ENCODE measurements around the gene SAXO1.

SAXO1 gene

DNA sequence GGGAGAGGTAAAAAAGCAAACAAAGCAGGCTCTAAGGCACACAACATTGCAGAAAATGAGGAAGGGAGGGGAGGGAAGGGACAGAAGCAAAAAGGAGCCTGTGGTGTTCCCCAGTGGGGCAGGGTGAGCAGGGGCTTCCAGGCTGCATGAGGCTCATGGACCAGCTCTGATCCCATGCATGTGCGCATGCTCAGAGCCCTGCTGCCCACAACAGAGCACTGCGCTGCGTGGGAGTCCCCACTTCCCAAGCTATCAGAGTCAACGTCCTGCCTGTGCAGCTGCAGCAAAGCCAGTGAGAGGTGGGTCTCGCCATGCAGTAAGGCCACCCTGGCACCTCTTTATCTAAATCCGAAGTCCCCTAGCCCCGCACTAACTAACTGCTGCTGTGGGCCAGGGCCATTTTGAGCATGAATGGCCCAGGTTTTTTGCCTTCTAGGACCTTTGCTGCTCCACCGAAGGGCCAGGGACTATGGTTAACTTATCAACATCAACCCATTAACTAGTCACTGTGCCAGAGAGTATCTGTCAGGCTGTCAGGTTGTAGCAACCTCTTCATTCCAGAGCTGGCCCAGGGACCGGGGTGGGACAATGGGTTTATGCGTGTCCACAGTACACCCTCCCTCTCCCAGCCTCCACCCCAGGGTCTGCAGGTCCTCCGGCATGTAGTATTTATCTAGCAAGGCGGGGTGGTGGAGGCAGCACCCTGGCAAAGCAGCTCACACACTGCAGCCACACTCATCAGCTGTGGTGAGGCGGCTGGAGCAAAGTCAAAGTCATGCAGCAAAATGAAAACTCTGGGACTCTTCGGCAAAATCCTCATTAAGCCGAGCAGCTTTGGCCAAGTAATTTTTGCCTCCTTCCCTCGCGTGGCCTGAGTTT is 123.6 kb downstream of the SAXO1 start:
- DNase-seq = no peak

DNA sequence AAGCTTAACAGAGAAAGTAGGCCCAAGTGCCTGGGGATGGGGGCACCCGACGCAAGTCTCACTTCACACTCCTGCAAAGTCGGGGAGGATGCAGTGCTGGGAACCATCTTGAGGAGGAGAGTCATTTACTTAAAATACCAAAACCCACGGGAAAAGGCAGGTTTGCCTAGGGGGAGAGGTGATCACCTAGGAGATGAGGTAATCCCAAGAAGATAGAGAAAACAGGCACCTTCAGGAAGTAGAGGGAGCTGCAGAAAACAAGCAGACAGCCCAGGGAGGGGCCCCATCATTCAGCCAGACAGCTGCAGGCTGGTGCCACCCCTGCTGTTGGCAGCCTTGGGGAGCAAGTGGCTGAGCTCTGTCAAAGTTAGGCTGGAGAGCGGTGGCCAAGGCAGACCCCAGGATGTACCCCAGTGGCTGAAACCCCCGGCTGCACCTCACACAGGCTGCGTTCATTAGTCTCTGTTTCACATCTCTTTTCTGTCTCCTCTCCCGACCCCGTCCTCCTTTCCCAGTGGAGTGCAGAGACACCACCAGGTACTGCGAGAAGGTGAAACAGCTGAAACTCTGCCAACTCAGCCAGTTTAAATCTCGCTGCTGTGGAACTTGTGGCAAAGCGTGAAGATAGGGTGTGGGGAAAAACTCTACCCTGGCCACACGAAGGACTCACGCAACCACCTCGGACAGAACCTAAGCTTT is 124.9 kb downstream of the SAXO1 start:
- DNase-seq = no peak

DNA sequence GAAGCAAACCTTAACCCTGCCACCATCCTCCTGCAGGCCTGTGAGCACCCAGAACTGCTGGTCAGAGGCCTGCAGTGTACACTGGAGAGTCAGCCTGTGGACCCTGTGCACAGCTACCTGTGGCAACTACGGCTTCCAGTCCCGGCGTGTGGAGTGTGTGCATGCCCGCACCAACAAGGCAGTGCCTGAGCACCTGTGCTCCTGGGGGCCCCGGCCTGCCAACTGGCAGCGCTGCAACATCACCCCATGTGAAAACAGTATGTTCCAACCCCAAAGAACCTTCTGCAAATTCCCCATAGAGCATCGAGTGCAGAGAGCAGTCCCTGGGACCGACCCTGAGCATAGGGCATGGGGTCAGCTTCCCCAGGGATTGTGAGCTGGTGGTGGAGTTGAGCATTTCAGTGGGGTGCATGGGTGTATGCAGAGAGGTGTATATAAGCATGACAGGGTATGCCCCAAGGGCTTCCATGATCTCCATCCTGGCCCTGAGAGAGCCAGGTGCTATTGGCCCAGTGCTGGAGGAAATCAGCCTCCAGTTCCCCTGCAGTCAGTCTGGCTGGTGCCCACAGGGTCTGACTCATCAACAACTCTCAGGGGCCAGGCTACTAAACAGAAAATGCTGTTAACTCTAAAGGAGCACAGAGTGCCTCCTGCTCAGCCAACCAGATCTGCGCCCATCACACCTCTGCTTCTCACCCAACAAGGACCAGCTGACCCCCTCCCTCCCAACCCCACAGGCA is 126.2 kb downstream of the SAXO1 start:
- peak; percentile 16 for DNase-seq

DNA sequence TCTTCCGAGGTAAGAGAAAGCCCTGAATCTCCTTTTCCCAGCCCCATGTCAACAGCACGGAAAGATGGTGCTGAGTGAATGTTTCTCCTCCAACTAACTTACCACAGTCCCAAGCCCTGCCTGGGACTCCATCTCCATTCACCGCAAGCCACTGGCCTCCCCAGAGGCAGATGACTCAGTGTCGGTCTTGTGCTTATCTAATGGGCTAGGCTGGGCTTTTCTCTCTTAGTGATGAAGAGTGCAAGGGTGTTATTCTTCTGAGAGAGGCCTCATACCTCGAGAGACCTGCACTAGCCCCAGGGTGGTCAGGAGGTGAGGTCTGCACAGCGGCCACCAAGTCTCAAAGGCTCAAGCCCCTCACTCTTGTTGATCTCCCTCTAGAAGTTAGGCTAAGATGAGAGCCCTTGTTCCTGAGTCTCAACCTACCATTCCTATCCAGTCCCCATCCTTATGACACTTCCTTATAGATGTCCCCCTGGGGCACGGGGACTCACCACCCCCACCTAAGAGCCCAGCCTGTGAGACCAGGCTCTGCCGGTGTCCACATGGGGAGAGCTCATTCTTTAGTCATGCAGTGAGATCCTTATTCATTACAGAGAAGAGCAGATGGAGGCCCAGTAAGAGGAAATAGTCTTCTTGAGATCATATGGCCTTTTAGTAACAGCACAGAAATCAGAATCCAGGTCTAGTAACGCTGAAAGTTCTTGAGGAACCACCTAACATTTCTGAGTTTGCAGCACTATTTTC is 127.0 kb downstream of the SAXO1 start:
- no peak for DNase-seq

DNA sequence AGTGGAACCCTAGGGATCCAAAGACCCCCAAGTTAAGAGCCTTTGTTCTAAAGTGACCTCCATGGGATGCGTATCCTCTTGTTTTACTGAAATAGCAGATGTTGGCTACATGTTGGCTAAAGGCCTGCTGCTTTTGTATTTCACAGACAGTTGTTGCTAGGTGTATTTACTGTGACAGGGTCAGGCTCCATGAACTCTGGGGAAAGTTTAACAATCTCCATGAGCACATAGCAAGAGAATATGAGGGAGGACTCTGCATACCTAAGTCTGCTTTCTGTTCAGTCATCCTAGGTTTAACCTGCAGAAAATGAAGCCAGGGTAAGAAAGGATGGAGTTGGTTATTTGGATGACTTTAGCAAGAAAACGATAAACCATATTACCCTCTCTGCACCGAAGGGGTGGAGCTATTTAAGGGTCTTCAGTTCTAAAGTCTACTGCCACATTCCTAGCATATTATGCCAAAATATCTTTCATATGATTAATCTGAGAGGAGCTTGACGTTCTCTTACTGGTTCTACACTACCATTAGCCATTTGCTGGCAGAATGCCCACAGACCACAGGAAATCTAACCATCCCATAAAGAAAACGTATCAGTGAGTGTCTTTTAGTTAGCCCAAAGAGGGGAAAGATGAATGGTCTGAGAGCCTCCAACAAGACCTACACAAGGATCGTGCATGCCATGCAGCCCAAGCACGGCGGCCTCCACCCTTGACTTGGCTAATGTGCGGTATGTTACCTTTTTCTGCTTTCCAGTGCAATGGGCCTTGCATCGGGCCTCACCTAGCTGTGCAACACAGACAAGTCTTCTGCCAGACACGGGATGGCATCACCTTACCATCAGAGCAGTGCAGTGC is 127.8 kb downstream of the SAXO1 start:
- DNase-seq = no peak

DNA sequence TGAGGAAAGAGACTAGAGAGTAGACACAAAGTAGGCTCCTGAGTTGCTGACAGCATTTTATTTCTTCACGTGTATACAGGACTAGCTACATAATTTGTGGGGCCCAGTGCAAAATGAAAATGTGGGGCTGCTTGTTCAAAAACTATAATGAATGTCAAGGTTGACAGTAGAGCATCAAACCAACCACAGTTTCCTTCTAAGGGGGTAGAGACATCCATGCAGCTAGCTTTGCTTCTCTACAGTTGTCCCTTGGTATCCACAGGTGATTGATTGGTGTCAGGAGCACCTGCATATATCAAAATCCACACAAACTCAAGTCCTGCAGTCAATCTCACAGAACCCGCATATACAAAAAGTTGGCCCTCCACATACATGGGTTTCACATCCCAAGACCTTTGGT is 129.6 kb downstream of the SAXO1 start:
- no peak for DNase-seq

DNA sequence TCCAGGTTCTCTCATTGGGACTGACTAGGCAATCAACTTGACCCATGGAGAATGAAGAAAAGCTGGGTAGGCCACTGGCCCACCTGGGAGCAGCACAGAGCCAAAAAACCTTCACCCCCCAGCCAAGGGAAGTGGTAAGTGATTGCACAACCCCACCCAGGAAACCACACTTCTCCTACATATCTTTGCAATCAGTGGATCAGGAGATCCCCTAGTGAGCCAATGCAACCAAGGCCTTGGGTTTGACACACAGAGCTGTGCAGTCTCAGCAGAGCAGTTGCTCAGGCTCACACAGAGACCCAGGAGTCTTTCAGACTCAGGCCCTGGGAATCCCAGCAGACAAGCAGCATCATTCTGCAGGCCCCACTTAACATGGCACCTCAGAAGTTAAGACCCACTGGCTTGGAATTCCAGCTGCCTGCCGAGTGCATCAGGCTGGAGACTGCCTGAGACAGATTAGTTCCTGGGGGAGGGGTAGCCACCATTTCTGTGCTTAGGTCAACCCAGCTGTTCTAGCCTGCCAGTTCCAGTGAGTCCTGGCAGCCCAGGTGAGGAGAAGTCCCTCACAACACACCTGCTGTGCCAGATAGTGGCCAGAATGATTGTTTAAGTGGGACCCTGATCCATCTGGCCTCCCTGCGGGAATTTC is 136.4 kb downstream of the SAXO1 start:
- no peak for DNase-seq

DNA sequence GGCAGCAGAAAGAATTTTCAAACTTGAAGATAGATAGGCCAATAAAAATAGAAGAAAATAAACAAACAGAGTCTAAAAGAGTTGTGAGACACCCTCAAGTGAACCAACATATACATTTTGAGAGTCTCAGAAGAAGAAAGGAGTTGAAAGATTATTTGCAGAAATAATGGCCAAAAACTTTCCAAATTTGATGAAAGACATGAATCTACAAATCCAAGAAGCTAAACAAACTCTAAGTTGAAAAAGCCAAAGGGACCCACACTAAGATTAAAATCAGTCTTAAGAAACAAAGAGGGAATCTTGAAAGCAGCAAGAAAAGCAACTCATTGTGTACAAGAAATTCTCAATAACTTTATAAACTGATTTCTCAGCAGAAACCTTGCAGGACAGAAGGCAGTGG is 137.0 kb downstream of the SAXO1 start:
- DNase-seq = no peak

DNA sequence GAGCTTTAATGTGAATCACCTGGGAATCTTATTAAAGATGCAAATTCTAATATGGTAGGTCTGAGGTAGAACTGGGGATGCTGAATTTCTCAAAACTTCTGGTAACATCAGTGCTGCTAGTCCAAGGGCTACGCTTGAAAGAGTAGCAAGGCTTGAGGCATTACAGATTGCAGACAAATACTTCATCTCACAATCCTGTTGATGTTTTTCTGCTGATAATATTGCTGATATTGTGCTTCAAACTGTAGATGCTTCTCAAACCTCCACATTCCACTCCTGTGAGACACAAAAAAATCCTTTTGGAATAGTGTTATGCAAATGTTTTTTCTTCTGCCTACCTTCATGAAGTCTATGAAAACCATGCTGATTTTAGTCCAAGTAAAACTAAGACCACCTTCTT is 139.5 kb downstream of the SAXO1 start:
- no peak for DNase-seq

DNA sequence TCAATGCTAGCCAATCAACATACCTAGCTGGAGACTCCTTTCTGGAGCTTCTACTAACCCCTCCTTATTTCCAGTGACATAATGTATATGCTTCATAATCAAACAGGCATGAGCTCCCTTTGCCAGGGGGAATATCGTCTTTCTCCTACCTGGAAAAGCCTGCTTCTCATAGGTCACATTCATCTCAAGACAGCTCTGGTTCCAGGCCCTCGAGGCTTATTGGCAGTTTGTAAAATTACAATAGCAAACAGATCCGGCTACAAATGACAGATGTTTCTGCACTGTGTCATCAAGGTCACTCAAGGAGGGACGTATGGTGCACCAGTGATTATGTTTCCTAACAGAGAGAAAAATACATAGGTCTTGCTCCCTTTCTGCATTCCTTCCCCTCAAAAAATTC is 140.0 kb downstream of the SAXO1 start:
- no peak for DNase-seq

DNA sequence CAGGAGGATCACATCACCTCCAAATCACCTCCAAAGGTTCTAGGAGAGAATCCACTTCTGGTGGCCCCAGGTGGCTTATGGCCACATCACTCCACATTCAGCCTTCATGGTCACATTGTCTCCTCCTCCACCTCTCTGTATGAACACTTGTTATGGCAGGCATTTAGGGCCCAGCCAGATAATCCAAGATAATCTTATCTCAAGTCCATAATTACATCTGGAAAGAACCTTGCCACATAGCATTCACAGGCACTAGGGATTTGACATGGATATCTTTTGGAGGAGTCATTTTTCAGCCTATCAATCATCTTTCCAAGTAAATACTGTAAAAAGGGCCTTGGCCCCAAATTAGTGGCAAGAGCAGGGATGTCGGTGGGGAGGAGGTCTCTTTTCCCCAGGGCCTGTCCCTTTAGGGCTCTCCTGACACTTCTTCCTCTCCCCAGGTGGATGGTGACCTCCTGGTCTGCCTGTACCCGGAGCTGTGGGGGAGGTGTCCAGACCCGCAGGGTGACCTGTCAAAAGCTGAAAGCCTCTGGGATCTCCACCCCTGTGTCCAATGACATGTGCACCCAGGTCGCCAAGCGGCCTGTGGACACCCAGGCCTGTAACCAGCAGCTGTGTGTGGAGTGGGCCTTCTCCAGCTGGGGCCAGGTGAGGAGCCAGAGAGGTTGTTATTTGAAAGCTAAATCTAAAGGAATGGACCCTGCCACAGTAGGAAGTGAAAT is 140.9 kb downstream of the SAXO1 start:
- no peak for DNase-seq

DNA sequence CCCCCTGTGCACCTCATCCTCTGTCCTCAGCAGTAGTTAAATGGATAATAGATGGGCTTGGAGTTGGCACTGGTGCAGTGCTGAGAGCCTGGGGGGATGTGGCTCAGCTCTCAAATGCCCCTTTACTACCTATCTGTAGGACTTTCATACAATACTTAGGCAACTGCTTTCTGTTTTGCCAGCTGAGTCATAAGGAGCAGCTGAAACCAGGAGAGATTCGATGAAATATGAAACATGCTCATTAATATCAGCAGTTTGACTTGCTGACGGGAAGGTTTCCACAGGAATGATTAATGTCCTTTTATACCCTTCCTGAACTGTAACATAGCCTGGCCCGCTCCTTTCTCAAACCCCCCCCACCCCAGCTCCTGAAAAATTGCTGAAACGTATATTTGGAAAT is 142.6 kb downstream of the SAXO1 start:
- DNase-seq = peak; percentile 20

DNA sequence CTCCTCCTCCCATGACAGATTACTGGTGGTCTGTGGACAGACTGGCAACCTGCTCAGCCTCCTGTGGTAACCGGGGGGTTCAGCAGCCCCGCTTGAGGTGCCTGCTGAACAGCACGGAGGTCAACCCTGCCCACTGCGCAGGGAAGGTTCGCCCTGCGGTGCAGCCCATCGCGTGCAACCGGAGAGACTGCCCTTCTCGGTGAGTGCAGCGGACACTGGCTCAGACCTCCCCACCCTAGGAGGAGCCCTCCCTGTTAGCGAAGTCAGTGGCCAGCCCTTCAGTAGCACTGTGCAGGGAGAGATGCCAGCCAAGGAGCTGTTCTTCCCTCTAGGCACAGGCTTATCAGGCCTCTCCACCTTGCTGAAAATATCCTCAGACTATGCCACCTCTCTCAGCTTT is 143.5 kb downstream of the SAXO1 start:
- DNase-seq = no peak

DNA sequence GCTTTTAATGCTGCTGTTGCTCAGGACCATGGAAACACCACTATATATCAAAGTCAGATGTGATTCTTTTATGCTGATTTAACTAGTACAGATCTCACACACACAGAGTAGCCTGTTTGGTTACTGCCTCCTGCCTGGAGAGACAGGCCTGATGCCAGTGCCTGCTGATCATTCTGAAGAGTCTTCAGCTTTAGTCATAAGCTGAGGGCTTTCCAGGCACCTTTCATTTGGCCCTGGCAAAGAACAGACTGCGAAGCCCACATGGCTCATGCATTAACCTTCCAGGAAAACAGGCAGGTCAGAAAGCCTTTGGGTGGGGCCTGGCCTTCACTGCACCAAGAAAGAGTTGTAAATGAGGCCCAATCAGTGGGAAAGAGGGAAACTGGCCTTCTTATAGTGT is 144.7 kb downstream of the SAXO1 start:
- peak; percentile 47 for DNase-seq

DNA sequence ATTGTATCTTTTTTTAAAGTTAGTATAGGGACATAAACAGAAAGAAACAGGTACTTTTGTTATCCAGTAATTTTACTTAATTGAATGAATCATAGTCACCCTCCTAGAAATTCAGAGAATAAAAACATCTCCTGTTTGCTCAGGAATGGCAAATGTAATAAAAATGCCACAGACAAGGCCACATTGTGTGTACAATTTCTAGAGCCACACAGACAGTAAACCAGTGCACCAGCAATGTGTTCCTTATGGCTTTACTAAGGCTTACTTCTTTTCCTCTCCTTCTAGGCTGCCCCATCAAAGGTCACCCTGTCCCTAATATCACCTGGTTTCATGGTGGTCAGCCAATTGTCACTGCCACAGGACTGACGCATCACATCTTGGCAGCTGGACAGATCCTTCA is 145.5 kb downstream of the SAXO1 start:
- no peak for DNase-seq

DNA sequence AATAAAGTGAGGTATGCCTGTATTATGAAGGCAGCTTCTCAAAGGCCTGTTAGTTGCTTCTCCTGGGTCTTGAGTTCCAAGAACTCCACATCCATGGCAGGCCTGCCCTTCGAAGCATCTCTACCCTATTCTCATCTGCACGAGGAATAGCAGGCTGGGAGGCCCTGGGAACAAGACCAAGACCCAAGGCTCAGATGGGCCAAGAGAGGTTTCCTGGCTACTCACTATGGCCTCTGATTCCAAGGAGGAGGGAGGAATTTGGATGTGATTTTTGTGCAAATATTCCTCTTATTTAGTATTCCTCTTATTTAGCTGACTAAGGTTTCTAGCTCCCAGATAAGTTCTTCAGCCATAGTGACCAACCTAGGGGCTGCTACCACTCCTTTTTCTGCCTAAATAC is 151.3 kb downstream of the SAXO1 start:
- DNase-seq = no peak

DNA sequence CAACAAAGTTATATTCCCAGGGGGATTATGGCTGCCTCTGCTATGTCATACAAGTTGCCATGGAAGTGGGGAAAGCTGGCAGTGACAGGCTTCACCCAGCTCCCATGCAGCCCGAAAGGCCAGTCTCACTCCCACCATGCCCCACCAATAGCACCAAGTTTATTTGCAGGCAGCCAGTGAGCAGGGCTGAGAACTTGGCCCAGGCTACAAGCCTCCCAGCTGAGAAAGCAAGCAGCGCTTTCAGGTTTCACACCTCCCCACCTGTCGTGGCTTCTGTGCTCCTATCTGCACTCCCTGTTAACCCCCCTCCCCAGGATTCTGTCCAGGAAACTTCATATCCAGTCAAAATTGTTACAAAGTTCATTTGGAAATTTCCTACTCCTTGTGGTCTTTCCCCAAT is 155.0 kb downstream of the SAXO1 start:
- DNase-seq = no peak
